K562 (cell line): Measurements from ENCODE around the gene SERPINE2. TPM values are rescaled to one million over a fixed set of nuclear protein-coding genes. Genes with fewer than 3 reads are reported as not detected.
A peak's percentile ranks its signal among the peaks of the same experiment; 100 is the strongest.

Experiments
- CBX8 ChIP-seq: fragments of 200-600 bp; sonication (generic); IDR thresholded peaks from 2 replicates; pipeline ENCODE4 v1.6.1; 2012; ENCODE audit warnings: borderline replicate concordance, mixed run types, low read depth, mild to moderate bottlenecking, moderate library complexity, mixed read lengths, low read length, control low read depth, inconsistent platforms; ENCODE audit not compliant: poor library complexity, severe bottlenecking; ENCODE audit errors: extremely low read depth
- CEBPB ChIP-seq: fragments of 450-650 bp; IDR thresholded peaks from 2 replicates; pipeline ENCODE4 v1.6.1; 2016; ENCODE audit warnings: missing genetic modification characterization, missing compliant biosample characterization
- CSDE1 ChIP-seq, 2 experiments: fragments of 450-650 bp; IDR thresholded peaks; 2 replicates each; pipeline ENCODE4 v1.6.1; 2016; ENCODE audit warnings: mild to moderate bottlenecking in 1 of 2
- CTCF ChIP-seq, 3 experiments: IDR thresholded peaks in 2 of 3; conservative IDR thresholded peaks in 1 of 3; 2 replicates each; pipeline ENCODE4 v1.5.1; 2011 to 2012; ENCODE audit warnings: low read length in 3 of 3, mild to moderate bottlenecking in 3 of 3, control low read depth in 2 of 3, improper control_type of control experiment in 1 of 3, inconsistent platforms in 1 of 3, low read depth in 1 of 3, mixed read lengths in 1 of 3, moderate library complexity in 1 of 3; ENCODE audit not compliant: insufficient read depth in 2 of 3
- EZH2 ChIP-seq: IDR thresholded peaks from 2 replicates; pipeline ENCODE4 v1.6.1; 2012; ENCODE audit warnings: low read depth, mild to moderate bottlenecking, inconsistent platforms, low read length, borderline replicate concordance
- FOXA1 ChIP-seq: fragments of 450-650 bp; IDR thresholded peaks from 2 replicates; pipeline ENCODE4 v1.6.1; 2016; ENCODE audit warnings: mild to moderate bottlenecking, borderline replicate concordance
- GTF2A2 ChIP-seq: IDR thresholded peaks from 2 replicates; pipeline ENCODE4 v1.6.1; 2016; ENCODE audit warnings: mild to moderate bottlenecking, missing genetic modification characterization, missing compliant biosample characterization
- KLF13 ChIP-seq: fragments of 450-650 bp; IDR thresholded peaks from 2 replicates; pipeline ENCODE4 v1.6.1; 2016; ENCODE audit warnings: missing genetic modification characterization, low read depth, mild to moderate bottlenecking, missing compliant biosample characterization, moderate library complexity, borderline replicate concordance
- NR2C2 ChIP-seq, 2 experiments: fragments of 200-800 bp in 1 of 2; sonication (Bioruptor generic) in 1 of 2; sonication (generic) in 1 of 2; formaldehyde crosslinking in 1 of 2; IDR thresholded peaks; 2 replicates each; pipeline versions ENCODE4 v1.6.1 to v1.8.0; 2016 to 2022; ENCODE audit warnings: mild to moderate bottlenecking in 1 of 2, missing compliant biosample characterization in 1 of 2, missing genetic modification characterization in 1 of 2, missing genetic modification reagents in 1 of 2
- PHF20 ChIP-seq: fragments of 450-650 bp; IDR thresholded peaks from 2 replicates; pipeline ENCODE4 v1.6.1; 2018; ENCODE audit not compliant: partially characterized antibody
- TCF7 ChIP-seq: sonication (generic); IDR thresholded peaks from 2 replicates; pipeline ENCODE4 v1.6.1; 2016; ENCODE audit warnings: antibody characterized with exemption, borderline replicate concordance
- U2AF1 ChIP-seq: fragments of 200-400 bp; formaldehyde crosslinking; optimal IDR thresholded peaks from 2 replicates; pipeline ENCODE3; 2017; ENCODE audit warnings: mild to moderate bottlenecking, low read depth, low read length, moderate library complexity
- ZNF644 ChIP-seq: fragments of 200-800 bp; sonication (Bioruptor generic); IDR thresholded peaks from 2 replicates; pipeline ENCODE4 v1.6.1; 2016; ENCODE audit warnings: low read depth, missing genetic modification characterization, missing compliant biosample characterization
- ZNF766 ChIP-seq: fragments of 200-800 bp; sonication (Bioruptor generic); conservative IDR thresholded peaks from 2 replicates; pipeline ENCODE4 v1.6.1; 2016; ENCODE audit warnings: missing genetic modification characterization, missing compliant biosample characterization
- polyA plus RNA-seq, 8 experiments: library from polyadenylated mRNA; depleted of rRNA in 4 of 8; stranded (reverse) in 5 of 8; unstranded in 3 of 8; fragments of >200 nt; fragmentation: Nextera tagmentation in 2 of 8; fragmentation: Illumina TruSeq in 1 of 8; extraction: Ambion mirVana in 2 of 8; extraction: Trizol in 1 of 8; gene quantifications; 2 replicates each; pipeline versions ENCODE4 v1.2.1 to v1.2.3, GENCODE V29; 2011 to 2014; ENCODE audit warnings: inconsistent platforms in 1 of 8, missing spikeins in 1 of 8
- total RNA-seq, 7 experiments: library from RNA; depleted of rRNA in 6 of 7; stranded (reverse); fragments of >200 nt in 6 of 7; fragmentation: Illumina TruSeq in 2 of 7; extraction: Trizol in 2 of 7; gene quantifications; 2 replicates each; pipeline versions ENCODE4 v1.2.1 to v1.2.3, GENCODE V29; 2011 to 2021; ENCODE audit warnings: low replicate concordance in 1 of 7
- TF ChIP-seq, protein P1 (sequence below), 2 experiments: fragments of 450-650 bp; IDR thresholded peaks; 2 replicates each; pipeline ENCODE4 v1.6.1; 2016
- TF ChIP-seq, protein P2 (sequence below): sonication (generic); formaldehyde crosslinking; IDR thresholded peaks from 2 replicates; pipeline ENCODE4 v1.8.1; 2023; ENCODE audit warnings: mild to moderate bottlenecking, missing genetic modification reagents
- TF ChIP-seq, protein P3 (sequence below): fragments of 250-450 bp; sonication (Bioruptor Pico); IDR thresholded peaks from 2 replicates; pipeline ENCODE4 v1.8.0; 2022; ENCODE audit warnings: inconsistent platforms

SERPINE2 gene
- total and polyA plus RNA-seq, 9 of the 15 experiments (the other 6 are each of a cell fraction or from before 2014, with no cell fraction given) = 0.03 to 0.16 (median 0.13) TPM; not detected in 6

DNA sequence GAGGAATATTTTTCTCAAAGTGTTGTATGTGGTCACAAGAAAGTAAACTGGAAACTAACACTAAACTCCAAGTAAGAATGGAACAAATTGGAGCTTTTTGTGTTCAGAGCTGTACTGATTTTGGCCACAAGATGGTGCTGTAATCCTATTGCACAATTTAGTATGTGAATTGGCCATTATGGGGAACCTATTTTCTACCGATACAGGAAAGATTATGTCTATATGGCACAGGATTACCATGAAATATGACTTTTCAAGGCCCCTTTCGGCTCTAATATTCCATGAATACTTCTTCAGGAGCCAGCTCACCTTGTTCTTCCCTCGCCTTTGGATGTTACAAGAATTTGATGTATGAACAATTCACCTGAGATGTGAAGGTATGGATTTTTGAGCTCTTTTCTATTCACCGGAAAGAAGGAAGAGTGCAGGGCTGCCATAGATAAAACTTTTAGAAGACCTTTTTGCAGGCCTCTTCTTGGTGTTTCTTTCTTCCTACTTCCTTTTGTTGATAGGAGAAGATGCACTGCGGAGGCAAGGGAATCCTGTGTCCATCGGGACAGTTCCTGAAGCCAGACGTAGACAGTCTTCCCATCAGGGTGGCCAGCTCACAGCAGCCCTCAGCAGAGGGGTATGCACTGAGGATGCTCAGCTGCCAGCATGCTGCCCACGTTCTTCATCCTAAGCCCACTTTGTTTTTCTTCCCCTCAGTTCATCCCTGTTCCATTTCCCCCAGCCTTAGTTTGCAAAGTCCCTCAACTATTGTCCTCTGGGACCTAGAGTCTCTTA lies 68.5 kb downstream of the SERPINE2 start (continued):
- TF ChIP-seq CTCF (IDR thresholded peaks at IDR 0.05 in 2 of 3, conservative IDR thresholded peaks at IDR 0.05 in 1 of 3; ENCODE audit: insufficient read depth in 2 of 3, low read depth in 1 of 3, low read length in 3 of 3) (peak; percentile 45 to 78 (median 70); a peak in 5 of 6 replicates), EZH2 (no peak), KLF13 (tag) (no peak), TCF7 (no peak), GTF2A2 (tag) (no peak), CSDE1 (IDR thresholded peaks at IDR 0.05) (no peak), U2AF1 (no peak), CEBPB (tag) (peak; percentile 95), CBX8 (no peak), FOXA1 (no peak), ZNF644 (tag) (no peak), NR2C2 (CRISPR knock-in tag; IDR thresholded peaks at IDR 0.05) (no peak), NR2C2 (tag; IDR thresholded peaks at IDR 0.05) (no peak), ZNF766 (no peak), PHF20 (no peak)
- TF ChIP-seq, protein P1, sequence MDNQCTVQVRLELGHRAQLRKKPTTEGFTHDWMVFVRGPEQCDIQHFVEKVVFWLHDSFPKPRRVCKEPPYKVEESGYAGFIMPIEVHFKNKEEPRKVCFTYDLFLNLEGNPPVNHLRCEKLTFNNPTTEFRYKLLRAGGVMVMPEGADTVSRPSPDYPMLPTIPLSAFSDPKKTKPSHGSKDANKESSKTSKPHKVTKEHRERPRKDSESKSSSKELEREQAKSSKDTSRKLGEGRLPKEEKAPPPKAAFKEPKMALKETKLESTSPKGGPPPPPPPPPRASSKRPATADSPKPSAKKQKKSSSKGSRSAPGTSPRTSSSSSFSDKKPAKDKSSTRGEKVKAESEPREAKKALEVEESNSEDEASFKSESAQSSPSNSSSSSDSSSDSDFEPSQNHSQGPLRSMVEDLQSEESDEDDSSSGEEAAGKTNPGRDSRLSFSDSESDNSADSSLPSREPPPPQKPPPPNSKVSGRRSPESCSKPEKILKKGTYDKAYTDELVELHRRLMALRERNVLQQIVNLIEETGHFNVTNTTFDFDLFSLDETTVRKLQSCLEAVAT (IDR thresholded peaks at IDR 0.05) = no peak
- TF ChIP-seq, protein P2, sequence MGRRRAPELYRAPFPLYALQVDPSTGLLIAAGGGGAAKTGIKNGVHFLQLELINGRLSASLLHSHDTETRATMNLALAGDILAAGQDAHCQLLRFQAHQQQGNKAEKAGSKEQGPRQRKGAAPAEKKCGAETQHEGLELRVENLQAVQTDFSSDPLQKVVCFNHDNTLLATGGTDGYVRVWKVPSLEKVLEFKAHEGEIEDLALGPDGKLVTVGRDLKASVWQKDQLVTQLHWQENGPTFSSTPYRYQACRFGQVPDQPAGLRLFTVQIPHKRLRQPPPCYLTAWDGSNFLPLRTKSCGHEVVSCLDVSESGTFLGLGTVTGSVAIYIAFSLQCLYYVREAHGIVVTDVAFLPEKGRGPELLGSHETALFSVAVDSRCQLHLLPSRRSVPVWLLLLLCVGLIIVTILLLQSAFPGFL (CRISPR knock-in tag) = no peak
- TF ChIP-seq, protein P3, sequence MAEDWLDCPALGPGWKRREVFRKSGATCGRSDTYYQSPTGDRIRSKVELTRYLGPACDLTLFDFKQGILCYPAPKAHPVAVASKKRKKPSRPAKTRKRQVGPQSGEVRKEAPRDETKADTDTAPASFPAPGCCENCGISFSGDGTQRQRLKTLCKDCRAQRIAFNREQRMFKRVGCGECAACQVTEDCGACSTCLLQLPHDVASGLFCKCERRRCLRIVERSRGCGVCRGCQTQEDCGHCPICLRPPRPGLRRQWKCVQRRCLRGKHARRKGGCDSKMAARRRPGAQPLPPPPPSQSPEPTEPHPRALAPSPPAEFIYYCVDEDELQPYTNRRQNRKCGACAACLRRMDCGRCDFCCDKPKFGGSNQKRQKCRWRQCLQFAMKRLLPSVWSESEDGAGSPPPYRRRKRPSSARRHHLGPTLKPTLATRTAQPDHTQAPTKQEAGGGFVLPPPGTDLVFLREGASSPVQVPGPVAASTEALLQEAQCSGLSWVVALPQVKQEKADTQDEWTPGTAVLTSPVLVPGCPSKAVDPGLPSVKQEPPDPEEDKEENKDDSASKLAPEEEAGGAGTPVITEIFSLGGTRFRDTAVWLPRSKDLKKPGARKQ (CRISPR knock-in tag) = no peak
